Chondrocyte (in vitro differentiated cells): ENCODE measurements around the gene CHCHD1. TPM values are rescaled to one million over a fixed set of nuclear protein-coding genes. Genes with fewer than 3 reads are reported as not detected.

Source experiments
- DNase-seq: peaks from one replicate; pipeline ENCODE4 v3.0.0; 2021; ENCODE audit warnings: mixed read lengths, low spot score
- H3K27ac Mint-ChIP-seq: one replicate; pipeline ENCODE4 v1.8.0; 2021; ENCODE audit warnings: mild to moderate bottlenecking, moderate library complexity, mixed read lengths; ENCODE audit not compliant: unreplicated experiment
- H3K27me3 Mint-ChIP-seq: 2 replicates; pipeline ENCODE4 v1.8.0; 2021; ENCODE audit warnings: low read depth, mixed read lengths
- H3K36me3 Mint-ChIP-seq: 2 replicates; pipeline ENCODE4 v1.8.0; 2021; ENCODE audit warnings: low read depth, mixed read lengths
- H3K4me1 Mint-ChIP-seq: 2 replicates; pipeline ENCODE4 v1.8.0; 2021; ENCODE audit warnings: low read depth, mild to moderate bottlenecking, mixed read lengths
- H3K4me3 Mint-ChIP-seq: one replicate; pipeline ENCODE4 v1.8.0; 2021; ENCODE audit warnings: mild to moderate bottlenecking, moderate library complexity, mixed read lengths; ENCODE audit not compliant: unreplicated experiment
- H3K9me3 Mint-ChIP-seq: 2 replicates; pipeline ENCODE4 v1.8.0; 2021; ENCODE audit warnings: low read depth, mixed read lengths
- total RNA-seq: library from RNA; stranded (reverse); gene quantifications from 3 replicates; pipeline ENCODE4 v1.2.1, GENCODE V29; 2021
- TF ChIP-seq, protein P1 (sequence below): fragments of 200-600 bp; sonication (generic); IDR thresholded peaks from 2 replicates; pipeline ENCODE4 v1.5.0; 2021; ENCODE audit warnings: antibody characterized with exemption, mild to moderate bottlenecking, moderate library complexity

Gene CHCHD1
- total RNA-seq, 1 donor from 2014 or later = 17.4 TPM

DNA sequence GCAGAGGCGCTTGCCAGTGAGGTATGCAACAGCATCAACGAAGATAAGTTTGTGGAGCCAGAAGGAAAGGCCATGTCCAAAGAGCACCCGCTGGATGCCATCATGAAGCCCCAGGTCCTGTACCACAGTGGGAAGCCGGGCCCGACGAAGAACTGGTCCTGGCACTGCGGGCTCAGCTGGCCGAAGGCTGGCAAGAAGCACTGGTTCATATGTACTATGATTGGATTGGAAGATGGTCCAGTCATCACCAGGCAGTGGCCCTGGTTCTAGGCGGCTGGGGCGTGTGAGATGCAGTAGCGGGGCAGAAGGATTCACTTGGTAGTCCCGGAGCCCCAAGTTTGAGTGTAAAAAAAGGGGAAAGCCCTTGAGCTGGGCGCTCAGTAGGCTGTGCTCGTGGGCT is 25.6 kb downstream of the CHCHD1 start:
- Mint-ChIP-seq H3K27me3 (no peaks in the 10 kb centered on the region), H3K4me1 (peaks cover 32% of the 10 kb centered on the region), H3K4me3 (no peak overlapping the region), H3K36me3 (peaks cover 24% of the 10 kb centered on the region), H3K27ac (no peak overlapping the region), H3K9me3 (no peaks in the 10 kb centered on the region)
- peak; percentile 72 for DNase-seq
- TF ChIP-seq, protein P1, sequence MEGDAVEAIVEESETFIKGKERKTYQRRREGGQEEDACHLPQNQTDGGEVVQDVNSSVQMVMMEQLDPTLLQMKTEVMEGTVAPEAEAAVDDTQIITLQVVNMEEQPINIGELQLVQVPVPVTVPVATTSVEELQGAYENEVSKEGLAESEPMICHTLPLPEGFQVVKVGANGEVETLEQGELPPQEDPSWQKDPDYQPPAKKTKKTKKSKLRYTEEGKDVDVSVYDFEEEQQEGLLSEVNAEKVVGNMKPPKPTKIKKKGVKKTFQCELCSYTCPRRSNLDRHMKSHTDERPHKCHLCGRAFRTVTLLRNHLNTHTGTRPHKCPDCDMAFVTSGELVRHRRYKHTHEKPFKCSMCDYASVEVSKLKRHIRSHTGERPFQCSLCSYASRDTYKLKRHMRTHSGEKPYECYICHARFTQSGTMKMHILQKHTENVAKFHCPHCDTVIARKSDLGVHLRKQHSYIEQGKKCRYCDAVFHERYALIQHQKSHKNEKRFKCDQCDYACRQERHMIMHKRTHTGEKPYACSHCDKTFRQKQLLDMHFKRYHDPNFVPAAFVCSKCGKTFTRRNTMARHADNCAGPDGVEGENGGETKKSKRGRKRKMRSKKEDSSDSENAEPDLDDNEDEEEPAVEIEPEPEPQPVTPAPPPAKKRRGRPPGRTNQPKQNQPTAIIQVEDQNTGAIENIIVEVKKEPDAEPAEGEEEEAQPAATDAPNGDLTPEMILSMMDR = no peak

GRCh38 chr10:73808021-73808815 is 26.4 kb downstream of the CHCHD1 start:
- TF ChIP-seq, protein P1 = no peak
- Mint-ChIP-seq H3K4me3 (no peak overlapping the region), H3K27me3 (no peaks in the 10 kb centered on the region), H3K4me1 (peaks cover 34% of the 10 kb centered on the region), H3K27ac (no peak overlapping the region), H3K36me3 (peaks cover 19% of the 10 kb centered on the region), H3K9me3 (no peaks in the 10 kb centered on the region)
- DNase-seq = no peak

- peaks cover 21% of the 10 kb centered on the region for H3K36me3 Mint-ChIP-seq
- peaks cover 29% of the 10 kb centered on the region for H3K4me1 Mint-ChIP-seq
- no peaks in the 10 kb centered on the region for H3K9me3 Mint-ChIP-seq
- DNase-seq = no peak
- TF ChIP-seq, protein P1 = no peak
- H3K27ac Mint-ChIP-seq = no peak overlapping the region
- no peaks in the 10 kb centered on the region for H3K27me3 Mint-ChIP-seq
- H3K4me3 Mint-ChIP-seq = no peak overlapping the region
Observed at GRCh38 chr10:73809061-73809818, 27.4 kb downstream of the CHCHD1 start.

GRCh38 chr10:73810358-73810734 is 28.5 kb downstream of the CHCHD1 start:
- peaks cover 29% of the 10 kb centered on the region for H3K4me1 Mint-ChIP-seq

More at GRCh38 chr10:73810358-73810734, 28.5 kb downstream of the CHCHD1 start:
- Mint-ChIP-seq H3K27ac (peak overlapping the region; percentile 70), H3K36me3 (peaks cover 21% of the 10 kb centered on the region), H3K4me3 (peak overlapping the region; percentile 78), H3K9me3 (no peaks in the 10 kb centered on the region), H3K27me3 (no peaks in the 10 kb centered on the region)
- no peak for DNase-seq
- TF ChIP-seq, protein P1 = no peak
